Measurements from ENCODE around the gene RAB1B.

Gene RAB1B

GRCh38 chr11:66230156-66230555, 38.3 kb upstream of the RAB1B start:
- Histone ChIP-seq H3K4me2 (ENCODE audit: low read length) (no peak overlapping the region), H3F3A (ENCODE audit: insufficient read depth, low read length) (no peaks in the 10 kb centered on the region), H3K4me1 (ENCODE audit: insufficient read depth, low read length, severe bottlenecking) (no peaks in the 10 kb centered on the region), H3K9ac (ENCODE audit: low read length) (no peak overlapping the region), H3K79me2 (ENCODE audit: insufficient read depth, low read length) (no peaks in the 10 kb centered on the region), H3K4me3 (ENCODE audit: low read depth, low read length, poor library complexity, severe bottlenecking) (no peak overlapping the region), H3K36me3 (ENCODE audit: insufficient read depth, low read length) (peaks cover 68% of the 10 kb centered on the region), H3K9me2 (ENCODE audit: low read depth, low read length) (no peaks in the 10 kb centered on the region), H2AFZ (ENCODE audit: low read length) (no peak overlapping the region), H3K27ac (ENCODE audit: low read depth, low read length, poor library complexity, severe bottlenecking) (no peak overlapping the region), H3K27me3 (ENCODE audit: insufficient read depth, low read length) (no peaks in the 10 kb centered on the region), H3K9me3 (ENCODE audit: low read length) (no peaks in the 10 kb centered on the region), H4K20me1 (ENCODE audit: insufficient read depth, low read length) (no peaks in the 10 kb centered on the region)
- TF ChIP-seq EZH2 (IDR thresholded peaks at IDR 0.05; ENCODE audit: borderline replicate concordance, low read length) (no peak), CTCF (IDR thresholded peaks at IDR 0.05; ENCODE audit: low read length) (no peak)

GRCh38 chr11:66230978-66231377, 37.5 kb upstream of the RAB1B start:
- H3K9me2 ChIP-seq (ENCODE audit: low read depth, low read length), result no peaks in the 10 kb centered on the region
- TF ChIP-seq CTCF (IDR thresholded peaks at IDR 0.05; ENCODE audit: low read length), result no peak
- no peak for TF ChIP-seq EZH2 (IDR thresholded peaks at IDR 0.05; ENCODE audit: borderline replicate concordance, low read length)
- H4K20me1 ChIP-seq (ENCODE audit: insufficient read depth, low read length), result no peaks in the 10 kb centered on the region
- H2AFZ ChIP-seq (ENCODE audit: low read length), result no peak overlapping the region
- H3K9ac ChIP-seq (ENCODE audit: low read length), result no peak overlapping the region
- H3K4me2 ChIP-seq (ENCODE audit: low read length), result no peak overlapping the region
- no peaks in the 10 kb centered on the region for H3K27me3 ChIP-seq (ENCODE audit: insufficient read depth, low read length)
- H3K9me3 ChIP-seq (ENCODE audit: low read length), result no peaks in the 10 kb centered on the region
- H3K36me3 ChIP-seq (ENCODE audit: insufficient read depth, low read length), result peaks cover 71% of the 10 kb centered on the region
- H3K79me2 ChIP-seq (ENCODE audit: insufficient read depth, low read length), result no peaks in the 10 kb centered on the region
- no peak overlapping the region for H3K4me3 ChIP-seq (ENCODE audit: low read depth, low read length, poor library complexity, severe bottlenecking)
- H3K27ac ChIP-seq (ENCODE audit: low read depth, low read length, poor library complexity, severe bottlenecking), result no peak overlapping the region
- no peaks in the 10 kb centered on the region for H3K4me1 ChIP-seq (ENCODE audit: insufficient read depth, low read length, severe bottlenecking)
- no peaks in the 10 kb centered on the region for H3F3A ChIP-seq (ENCODE audit: insufficient read depth, low read length)

GRCh38 chr11:66231561-66231960, 36.9 kb upstream of the RAB1B start:
- no peak overlapping the region for H3K27ac ChIP-seq (ENCODE audit: low read depth, low read length, poor library complexity, severe bottlenecking)
- no peaks in the 10 kb centered on the region for H3K9me3 ChIP-seq (ENCODE audit: low read length)
- no peaks in the 10 kb centered on the region for H3K4me1 ChIP-seq (ENCODE audit: insufficient read depth, low read length, severe bottlenecking)
- no peaks in the 10 kb centered on the region for H3K27me3 ChIP-seq (ENCODE audit: insufficient read depth, low read length)
- H3K9ac ChIP-seq (ENCODE audit: low read length), result no peak overlapping the region
- H3K79me2 ChIP-seq (ENCODE audit: insufficient read depth, low read length), result no peaks in the 10 kb centered on the region
- H3K36me3 ChIP-seq (ENCODE audit: insufficient read depth, low read length), result peaks cover 76% of the 10 kb centered on the region
- no peak for TF ChIP-seq EZH2 (IDR thresholded peaks at IDR 0.05; ENCODE audit: borderline replicate concordance, low read length)
- no peak for TF ChIP-seq CTCF (IDR thresholded peaks at IDR 0.05; ENCODE audit: low read length)
- no peaks in the 10 kb centered on the region for H4K20me1 ChIP-seq (ENCODE audit: insufficient read depth, low read length)
- H3K4me3 ChIP-seq (ENCODE audit: low read depth, low read length, poor library complexity, severe bottlenecking), result no peak overlapping the region
- H3K9me2 ChIP-seq (ENCODE audit: low read depth, low read length), result no peaks in the 10 kb centered on the region
- no peaks in the 10 kb centered on the region for H3F3A ChIP-seq (ENCODE audit: insufficient read depth, low read length)
- no peak overlapping the region for H2AFZ ChIP-seq (ENCODE audit: low read length)
- no peak overlapping the region for H3K4me2 ChIP-seq (ENCODE audit: low read length)
